Endometrium (tissue), 2 donors: ENCODE measurements around the gene LGI2.

Experiments used
- FAIRE-seq: peaks from 2 replicates; lab custom pipeline; 2012; peaks lifted over from hg19 to GRCh38; lab: Jason Lieb, UNC
- donor health status: control.
- donor health status: control.

The LGI2 gene

DNA sequence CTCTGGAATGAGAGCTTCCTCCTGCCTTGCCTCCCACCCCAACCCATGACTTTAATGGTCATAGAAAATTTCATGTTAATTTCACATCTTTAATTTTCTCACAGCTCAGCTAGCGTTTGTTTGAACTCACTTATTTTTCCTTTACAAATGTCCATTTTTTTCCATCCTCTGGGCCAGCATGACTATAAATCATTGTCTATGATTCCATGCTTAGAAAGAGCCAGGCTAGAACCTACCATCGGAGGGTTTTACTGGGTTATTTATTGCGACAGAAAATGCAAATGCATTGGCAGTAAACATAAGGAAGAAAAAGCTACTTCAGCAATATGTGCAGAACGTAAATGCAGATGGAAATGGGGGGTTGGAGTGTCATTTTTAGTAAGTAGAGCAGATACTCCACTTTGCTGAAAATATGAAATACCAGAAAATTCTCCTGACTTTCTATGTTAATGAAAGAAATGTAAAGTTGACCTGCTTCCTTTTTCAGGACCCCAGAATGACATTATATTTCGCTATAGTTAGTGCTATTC, 37.1 kb downstream of the LGI2 start:
- no peak for FAIRE-seq

DNA sequence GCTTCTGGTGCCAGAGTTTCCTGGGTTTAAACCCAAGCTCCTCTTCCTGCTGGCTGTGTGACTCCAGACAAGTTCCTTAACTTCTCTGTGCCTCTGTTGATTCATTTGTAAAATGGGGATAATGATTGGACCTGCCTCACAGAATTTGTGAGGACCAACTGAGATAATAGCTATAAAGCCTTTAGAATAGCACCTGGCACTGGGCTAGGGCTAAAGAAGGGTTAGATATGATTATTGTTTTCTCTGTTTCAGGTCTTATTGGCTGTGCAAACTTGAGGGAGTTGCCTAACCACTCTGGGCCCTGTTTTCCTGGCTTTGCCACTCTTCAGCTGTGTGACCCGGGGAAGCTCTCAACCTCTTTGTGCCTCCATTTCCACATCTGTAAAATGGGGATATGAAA, 37.8 kb downstream of the LGI2 start:
- FAIRE-seq: no peak

DNA sequence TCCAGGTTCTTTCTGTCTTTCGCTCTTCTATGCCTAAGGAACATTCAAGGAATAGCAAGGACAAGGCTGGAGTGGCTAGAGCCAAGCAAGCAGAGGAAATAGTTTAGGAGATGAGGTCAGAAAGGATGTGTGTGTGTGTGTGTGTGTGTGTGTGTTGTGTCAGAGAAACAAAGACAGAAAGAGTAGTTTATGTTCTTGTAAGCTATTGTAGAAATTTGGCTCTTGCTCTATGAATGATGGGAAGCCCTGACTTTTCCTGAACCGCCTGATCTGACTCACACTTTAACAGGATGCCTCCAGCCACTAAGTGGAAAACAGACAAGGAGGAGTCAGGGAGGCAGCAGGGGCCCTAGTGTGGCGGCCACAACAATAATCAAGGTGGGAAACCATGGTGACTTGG, 39.7 kb downstream of the LGI2 start:
- FAIRE-seq: no peak

DNA sequence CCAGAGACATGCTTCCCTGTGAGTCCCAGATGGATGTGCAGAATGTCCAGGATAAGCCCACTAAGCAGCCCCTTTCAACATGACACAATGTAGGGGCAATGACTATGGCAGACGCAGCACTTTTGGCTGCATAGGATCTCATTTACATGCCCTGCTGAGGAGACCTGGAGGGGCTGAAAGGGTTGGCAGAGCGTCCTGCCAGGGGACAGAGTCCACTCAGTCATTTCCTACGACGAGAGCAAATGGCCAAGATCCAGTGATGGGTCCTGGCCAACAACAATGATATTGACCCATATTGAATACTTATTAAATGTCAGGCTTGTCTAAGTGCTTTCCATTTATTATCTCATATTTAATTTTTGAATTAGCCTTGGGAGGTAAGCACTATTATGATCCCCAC, 41.4 kb downstream of the LGI2 start:
- FAIRE-seq: no peak

DNA sequence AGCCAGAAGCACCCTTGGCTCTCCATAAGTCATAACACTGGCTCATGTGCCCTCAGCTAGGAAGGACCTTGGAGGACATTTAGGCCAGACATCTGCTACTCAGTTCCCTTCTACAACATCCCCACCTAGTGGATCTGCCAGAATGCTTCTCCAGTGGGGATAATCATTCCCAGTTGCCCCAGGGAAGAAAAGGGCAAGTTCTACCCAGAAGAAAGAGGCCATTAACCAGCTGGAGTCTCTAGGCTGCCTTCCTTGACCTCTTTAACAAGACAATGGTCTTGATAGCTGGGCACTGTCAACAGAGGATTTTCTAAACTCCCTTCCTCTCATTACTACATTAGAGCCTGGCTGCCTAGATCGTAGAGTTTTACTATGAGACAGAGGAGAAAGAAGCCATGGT, 42.0 kb downstream of the LGI2 start:
- no peak for FAIRE-seq

DNA sequence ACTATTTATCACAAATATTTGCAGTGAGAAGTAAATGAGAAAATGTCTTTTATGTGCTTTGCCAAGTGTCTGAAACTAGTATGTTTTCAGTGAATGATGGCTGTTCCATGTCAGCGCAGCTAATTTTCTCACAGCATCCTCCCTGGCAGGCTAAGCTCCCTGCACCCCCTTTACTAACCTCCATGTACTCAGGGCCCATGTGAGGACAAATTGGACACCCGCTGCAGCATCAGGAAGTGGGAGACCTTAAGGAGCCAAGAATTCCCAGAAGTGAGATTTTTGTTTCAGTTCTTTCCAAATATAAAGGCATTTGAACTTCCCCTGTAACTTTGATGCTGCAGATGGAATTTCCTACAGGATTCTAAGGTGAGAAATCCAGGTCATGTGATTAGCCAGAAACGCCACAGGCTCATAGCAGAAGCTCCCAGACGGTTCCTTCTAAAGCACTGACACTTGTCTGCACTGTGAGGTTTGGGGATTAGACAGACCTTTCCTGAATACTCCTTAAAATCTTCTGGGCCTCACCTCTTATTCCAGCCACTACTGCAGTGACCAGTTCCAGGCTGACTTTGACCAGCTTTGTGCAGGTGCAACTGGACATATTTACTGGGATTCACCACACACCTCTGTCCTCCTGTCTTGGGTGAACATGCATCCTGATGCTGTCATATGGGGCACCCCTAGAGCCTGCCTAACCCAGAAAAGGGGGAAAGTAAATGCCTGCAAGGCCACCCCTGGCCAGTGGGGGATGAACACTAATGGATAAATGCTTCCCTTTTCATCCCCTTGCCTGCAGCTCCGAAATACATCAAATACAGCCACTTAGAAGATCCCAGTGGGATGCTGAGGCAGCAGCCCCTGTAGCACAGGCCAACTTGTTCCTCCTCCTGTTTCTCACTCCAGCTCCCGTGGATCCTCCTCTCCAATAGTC, 45.9 kb downstream of the LGI2 start:
- no peak for FAIRE-seq

DNA sequence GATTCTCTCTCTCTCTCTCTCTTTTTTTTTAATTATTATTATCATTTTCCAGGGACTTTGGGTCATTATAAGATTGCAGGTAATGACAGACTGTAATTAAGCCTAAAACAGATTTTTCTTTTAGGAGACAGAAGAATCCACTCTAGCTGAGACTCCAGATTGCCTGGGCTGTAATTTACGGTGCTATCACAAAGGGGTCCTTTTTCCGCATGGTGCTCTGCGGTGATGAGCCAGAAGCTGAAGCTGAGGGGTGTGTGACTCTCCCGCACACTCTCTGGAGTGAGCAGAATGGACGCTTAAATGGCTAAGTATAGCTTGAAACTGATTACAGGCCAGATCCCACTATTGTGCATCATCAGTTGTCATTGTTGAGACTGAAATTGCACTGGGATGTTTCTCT, 50.0 kb downstream of the LGI2 start:
- no peak for FAIRE-seq

DNA sequence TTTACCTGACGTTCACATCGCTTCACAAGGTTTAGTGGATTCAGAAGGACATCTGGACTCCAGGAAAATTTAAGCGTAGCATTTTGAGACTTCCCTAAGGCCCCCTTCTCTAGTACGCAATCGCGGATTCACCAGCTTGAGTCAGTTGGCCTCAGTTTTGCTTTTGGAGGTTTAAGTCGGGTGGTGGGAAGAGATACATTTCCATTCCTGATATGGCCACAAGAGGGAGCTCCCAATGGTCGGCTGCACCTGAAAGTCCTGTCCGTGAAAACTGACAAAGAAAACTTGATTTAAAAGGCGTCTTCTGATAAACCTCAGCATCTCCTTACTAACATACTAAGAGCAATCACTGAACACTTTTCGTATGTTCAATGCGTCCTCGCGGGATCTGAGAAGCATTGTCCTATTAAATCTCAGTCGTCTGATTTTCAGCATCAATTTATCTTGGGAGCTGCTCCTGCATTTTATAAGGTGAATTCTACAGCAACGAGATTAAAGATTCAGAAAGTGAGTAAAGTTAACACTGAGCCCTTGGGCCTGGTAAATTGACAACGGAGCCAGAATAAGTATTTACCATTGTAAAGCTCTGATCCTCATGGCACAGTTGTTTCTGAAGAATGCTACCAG, 50.6 kb downstream of the LGI2 start:
- peak; percentile 37 for FAIRE-seq

DNA sequence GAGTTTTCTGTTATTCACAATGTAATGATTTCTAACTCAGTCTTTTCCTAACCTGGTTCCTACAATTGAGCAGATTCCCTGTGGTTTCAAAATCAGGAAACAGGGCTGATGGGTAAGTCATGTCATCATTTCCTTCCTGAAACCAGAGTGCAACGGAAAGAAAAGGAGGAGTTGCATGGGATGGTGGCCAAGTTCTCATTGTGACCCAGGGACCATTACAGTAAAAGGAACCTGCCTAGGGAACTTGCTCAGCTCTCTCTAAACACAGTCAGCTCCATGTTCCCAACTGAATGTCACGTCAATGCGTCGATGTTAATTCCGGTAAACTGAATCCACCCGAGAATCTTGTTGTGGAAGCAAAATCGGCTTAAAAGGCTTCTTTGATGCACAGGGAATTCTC, 51.2 kb downstream of the LGI2 start:
- FAIRE-seq: no peak

DNA sequence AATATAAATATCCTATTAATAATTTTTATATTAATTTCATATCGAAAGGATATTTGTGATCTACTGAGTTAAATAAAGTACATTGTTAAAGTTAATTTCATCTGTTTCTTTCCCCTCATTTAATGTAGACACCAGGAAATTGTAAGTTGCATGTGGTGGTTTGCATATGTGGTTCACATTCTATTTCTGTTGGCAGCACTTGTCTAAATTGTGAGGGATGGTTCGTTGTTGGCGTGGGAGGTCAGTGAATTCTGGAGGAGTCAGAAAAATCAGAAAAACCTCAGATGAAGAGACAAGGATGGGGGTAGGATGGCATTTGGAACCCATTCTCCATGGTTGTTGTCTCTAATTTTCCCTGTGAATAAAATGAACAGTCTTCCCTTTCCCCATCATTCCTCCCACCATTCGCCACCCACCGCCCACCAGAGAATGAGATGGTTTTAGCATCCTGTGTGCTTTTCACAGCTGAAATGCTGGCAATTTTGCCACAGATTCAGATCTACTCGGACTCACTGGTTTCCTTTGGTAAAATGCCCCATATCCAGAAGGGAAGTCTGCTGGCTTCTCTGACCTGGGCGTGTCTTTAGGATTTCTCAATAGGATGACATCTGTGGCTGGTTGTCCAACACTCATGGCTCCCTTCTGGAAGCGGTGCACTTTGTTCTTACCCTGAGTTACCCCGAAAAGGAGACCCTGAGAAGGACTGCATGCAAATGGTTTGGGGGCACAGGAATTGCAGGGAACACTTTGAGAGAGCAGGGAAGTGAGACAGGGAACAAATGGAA, 52.3 kb downstream of the LGI2 start:
- FAIRE-seq: no peak

DNA sequence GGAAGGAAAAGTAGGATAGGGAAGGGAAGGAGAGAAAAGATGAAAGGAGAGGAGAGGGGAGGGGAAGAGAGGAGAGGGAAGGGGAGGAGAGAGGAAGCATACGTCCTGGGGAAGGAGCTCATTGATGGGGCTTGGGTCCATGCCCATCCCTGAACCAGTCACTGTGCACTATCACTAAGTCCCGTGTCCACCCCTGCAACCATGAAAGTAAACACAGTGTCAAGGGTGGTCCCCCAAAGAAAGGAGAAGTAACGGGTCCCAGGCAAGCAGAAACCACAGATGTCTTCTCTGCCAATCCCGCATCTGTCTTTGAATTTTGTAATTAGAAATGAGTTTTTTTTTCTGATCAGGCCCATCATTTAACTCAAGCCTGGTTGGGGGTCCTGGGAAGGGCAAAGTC, 55.2 kb downstream of the LGI2 start:
- no peak for FAIRE-seq

DNA sequence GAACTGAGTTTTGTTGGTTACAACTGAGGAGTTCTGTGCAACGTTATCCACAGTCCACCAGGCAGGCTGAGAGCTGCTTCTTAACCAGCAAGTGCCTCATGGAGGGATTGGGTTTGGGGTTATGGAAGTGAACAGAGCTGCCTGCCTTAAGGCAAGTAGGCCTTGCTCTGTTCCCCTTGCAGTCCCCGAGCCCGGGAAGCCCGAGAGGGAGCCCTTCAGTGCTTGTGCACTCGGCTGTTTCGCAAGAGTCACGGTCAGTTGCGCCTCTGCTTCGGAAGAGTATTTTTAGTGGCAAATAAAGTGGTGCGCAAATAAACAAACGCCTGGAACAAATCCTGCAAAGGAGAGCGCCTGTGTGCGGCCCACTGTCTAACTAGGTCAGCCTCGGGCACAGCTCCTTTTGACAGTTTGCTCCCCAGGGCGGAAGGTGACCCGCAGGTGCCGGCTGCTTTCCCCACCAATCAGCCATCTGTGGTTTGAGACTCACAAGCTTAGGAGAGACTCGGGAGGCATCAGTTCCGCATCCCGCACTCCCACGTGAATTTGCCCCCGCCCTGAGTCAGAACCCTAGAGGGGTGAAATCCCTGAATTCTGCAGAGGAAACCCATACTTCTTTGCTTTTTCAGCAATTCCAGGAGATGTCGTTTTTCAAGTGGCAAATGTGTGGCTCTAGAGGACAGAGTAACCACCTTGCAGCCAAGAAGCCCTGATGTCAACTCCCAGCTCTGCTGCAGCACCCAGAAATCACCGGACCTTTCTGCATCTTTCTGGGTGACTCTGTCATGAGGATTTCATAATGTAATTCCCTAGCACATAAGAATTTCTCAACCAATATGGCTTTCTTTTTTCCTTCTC, 56.8 kb downstream of the LGI2 start:
- no peak for FAIRE-seq

DNA sequence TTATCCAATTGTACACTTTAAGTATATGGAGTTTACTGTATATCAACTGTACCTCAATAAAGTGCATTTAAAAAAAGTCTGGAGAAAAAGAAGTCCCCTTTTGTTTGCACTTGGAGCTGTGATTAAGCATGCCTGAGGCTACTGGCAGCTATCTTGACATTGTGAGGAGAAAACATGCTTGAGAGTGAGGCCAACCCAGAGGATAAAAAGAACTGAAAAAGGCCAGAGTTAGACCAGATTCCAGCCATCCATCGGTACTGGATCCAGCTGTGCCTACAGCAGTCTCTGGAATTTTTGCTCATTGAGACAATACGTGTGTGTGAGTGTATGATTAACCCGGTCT, 57.4 kb downstream of the LGI2 start:
- no peak for FAIRE-seq

DNA sequence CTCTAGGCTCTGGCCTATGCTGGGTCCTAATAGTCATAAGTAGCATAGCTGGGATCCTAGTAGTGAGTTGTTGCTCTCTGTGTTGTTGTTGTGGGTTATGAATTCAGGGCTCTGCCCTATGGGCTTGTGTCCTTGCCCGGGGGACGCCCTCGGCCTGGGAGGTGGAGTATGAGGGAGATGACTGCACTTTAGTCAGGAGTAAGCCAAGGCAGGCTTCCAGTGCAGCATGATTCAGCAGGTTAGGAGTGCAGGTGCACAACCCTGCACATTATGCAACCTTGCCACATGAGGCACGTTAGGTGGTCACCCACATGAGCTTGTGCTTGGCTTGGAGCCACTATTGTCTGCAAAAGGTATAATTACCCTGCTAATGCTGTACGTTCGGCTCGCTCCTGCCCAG, 59.6 kb downstream of the LGI2 start:
- no peak for FAIRE-seq

DNA sequence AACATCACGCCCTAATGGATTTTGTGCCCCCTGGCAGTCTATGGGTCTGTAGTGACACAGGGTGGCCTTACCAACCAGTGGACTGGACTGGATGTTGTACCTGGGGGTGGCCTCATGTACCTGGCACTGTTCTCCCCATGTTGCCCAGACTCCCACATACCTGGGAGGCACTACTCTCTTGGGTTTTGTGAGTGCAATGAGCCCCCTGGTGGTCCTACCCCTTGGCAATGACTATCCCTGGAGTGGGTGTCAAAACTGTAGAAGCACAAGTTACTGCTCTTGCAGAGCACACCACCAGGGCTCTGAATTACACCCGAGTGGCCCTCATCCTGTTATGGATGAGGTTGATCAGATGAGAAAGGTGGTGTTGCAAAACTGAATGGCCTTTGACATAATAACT, 60.1 kb downstream of the LGI2 start:
- no peak for FAIRE-seq

DNA sequence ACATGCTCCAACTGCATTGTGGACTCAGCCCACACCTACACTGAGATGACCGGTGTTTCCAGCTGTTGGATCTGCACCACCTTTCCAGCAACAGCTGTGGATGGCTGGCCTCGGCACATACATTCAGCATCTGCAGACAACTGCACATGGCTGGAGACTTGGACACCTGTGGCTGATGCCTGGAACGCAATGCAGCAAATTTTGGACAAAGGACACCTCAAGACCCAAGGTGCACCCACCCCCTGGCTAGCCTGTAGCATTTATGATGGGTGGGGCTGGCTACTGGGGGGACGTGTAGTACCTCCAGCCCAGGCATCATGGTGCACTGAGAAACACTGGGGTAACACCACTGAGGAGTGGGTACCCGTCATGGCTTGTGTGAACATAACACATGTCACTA, 60.6 kb downstream of the LGI2 start:
- FAIRE-seq: no peak

DNA sequence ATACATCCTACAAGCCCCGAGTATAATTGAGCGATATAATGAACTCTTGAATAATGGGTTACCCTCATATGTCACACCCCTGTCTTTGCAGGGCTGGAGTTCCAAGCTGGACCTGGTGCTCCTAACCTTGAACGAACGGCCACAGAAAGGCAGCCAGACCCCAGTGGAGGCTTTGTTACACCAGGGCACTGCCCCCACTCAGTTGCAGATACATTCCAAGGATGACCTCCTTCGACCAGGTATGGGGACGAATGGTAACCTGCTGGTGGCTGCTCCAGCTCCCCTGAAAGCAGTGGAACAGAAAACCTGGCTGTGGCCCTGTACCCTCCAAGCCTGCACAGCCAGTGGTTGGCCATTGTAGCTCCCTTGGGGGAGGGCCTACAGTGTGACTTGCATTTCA, 61.3 kb downstream of the LGI2 start:
- no peak for FAIRE-seq

DNA sequence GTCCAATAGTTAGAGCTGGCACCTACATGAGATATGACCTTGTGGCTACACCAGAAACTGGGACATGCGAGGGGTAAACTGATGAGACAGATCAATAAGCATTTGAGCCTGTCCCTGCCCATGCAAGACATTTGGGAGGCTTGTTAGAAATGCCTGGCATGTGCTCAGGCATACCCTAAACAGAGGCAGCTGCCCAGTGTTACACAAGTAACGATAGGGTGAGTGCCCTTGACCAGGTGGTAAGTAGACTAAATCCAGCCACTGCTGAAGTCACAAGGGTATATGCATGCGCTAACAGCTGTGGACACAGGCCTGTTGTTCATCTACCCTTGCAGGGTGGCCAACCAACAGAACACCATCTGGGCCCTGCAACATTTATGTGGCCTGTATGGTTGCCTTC, 61.8 kb downstream of the LGI2 start:
- FAIRE-seq: no peak

DNA sequence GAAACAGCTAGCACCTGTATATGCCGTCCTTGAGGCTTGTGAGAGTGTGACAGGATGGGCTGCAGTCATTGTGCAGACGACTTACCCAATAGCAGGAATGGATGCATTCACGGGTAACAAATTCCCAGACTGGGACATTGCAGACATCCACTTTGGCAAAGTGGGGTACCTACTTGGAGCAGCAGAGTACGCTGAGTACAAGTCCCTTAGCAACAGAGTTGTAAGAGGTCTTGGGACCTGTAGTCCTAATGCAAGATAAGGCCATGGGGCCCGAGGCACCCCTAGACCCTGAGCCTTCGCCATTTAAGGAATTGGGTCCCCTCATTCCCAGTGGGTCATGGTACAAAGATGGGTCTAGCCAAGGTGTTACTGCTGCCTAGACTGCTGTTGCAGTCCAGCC, 62.5 kb downstream of the LGI2 start:
- FAIRE-seq: no peak

DNA sequence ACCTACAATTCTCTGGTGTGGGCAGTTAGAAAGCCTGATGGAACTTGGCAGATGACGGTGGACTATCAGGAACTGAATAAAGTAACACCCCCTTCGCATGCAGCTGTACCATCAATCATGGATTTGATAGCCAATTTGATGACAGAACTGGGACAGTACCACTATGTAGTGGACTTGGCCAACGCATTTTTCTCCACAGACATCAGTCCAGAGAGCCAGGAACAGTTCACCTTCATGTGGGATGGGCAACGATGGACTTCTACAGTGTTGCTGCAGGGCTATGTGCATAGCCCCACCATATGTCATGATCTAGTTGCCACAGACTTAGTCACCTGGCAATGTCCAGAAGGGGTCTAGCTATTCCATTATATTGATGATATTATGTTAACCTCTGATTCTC, 63.4 kb downstream of the LGI2 start:
- no peak for FAIRE-seq

DNA sequence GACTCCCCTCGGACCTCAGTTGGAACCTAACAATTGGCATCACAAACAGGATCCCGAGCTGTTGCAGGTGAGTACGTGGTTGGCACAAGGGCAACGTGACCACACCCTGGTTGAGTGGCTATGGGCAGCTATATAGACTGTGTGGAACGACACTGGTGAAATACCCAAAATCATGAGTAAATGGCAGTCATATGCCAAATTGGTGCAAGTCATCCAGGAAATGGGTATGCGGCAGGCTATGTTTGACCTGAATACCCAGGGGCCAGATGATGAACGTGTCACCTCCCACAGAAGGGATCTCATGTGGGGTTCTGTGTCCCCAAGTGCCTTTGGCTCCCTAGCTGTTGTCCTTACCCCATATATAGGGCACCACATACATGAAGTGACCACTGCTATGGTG, 64.7 kb downstream of the LGI2 start:
- no peak for FAIRE-seq

DNA sequence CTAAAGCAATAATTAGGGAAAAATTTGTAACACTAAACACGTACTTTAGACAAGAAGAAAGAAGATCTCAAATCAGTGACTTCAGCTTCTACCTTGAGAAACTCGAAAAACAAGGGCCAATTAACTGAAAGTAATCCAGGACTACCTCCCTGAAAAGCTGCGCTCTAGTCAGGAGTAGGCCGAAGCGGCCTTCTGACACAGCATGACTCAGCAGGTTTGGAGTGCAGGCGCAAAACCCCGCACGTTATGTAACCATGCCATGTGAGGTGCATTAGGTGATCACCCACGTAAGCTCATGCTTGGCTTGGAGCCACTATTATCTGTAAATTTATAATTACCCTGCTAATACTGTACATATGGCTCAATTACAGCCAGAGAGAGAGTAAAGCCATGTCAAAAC, 65.1 kb downstream of the LGI2 start:
- FAIRE-seq: no peak
